NCI-H1105 (cell line): Measurements from ENCODE around the gene CYP51A1.
"Not testable (repeated sequence)": the region's sequence is repeated elsewhere in the genome, so short reads cannot be mapped to it uniquely, and the experiment has no call there.

Experiments
- DNase-seq: peaks from one replicate; lab custom pipeline; 2025; lab: John Stamatoyannopoulos, UW

The CYP51A1 gene

DNA sequence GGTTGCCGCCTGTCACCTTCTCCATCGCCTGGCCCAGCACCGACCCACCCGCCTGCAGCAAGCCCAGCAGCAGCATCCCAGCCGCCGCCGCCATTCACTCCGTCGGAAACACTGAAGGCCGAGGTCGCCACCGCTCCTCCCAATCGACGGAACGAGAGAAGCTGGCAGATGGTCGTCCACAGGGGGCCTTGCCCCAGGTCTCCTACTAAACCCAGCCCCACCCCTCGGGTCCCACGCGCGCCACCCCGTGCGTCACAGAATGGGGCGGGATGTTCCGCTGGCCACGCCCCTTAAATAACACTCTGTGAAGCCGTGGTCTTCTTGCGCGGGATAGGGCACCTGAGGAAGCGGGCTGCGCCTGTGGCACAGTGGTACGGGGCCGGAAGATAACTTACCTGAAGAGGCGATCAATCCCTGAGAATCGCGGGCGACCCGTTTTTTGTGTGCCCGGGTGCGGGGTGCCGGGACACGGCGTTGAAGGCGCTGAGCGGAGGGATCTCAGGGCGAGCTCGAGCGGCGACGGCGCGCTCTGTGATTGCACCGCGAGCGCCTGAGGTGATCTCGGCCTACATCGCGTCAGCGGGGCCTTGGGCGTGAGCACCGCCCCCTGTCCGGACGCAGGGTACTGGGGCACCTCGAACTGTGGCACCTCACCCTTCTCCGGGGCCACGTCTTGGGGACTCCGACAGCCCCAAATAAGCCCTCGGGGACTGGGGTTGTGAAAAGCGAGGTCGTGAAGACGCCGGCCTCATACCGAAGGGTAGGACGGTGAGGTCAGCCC, at the start of gene CYP51A1:
Gene CYP51A1, minus strand, starts transcription at position 207 of the 781 bp plus-strand sequence. Its CDS starts 113 bp downstream, at position 94.
- peak; percentile 89 for DNase-seq

DNA sequence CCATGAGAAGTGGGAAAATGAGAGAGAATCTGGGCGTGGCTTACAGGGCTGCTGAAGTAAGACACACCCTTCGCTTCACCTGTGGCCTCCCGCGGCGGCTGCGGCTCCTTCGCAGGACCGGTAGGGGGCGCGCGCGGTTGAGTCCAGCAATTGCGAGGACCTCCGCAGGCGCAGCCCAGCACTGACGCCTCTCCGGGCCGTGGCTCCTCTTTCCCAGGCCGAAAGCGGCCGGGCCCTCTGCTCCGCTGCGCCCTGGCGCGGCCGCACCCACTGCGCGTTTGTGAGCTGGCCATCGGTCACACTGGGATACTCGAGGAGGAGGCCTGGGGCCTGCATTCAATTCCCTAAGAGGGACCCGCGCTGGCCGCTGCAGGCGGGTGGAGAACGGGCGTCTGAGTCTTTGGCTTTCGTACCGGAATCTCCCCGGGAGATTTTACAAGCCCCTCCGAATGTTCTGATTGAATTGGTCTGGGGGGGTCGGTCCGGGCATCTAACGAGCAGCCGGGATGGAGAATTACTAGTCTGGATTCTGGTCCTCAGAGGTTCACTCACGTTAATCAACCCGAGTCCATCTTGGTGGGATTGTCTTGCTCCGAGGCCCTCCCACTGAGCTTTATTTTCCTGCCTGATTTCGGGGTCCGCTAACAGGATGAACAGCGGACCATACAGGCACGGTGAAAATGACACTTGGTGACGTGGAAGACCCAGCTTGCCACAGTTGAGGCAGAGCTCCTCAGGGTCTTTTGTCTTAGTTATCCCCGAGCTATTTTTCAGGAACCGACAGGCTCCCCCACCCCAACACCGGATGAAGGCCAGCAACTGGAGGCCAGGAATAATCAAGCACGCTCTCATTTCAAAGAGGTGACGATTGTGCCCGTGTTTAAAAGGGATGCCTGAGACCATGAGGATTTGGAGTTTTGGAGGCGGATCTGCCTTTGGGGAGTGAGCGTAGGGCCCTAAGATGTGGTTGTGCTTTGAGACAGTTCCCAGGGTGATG, 44.9 kb upstream of the CYP51A1 start, which contains the start of gene LRRD1:
Gene LRRD1, minus strand, starts transcription at position 215 of the 997 bp plus-strand sequence. CDS start 13,940 bp downstream, outside the sequence.
- no peak for DNase-seq

DNA sequence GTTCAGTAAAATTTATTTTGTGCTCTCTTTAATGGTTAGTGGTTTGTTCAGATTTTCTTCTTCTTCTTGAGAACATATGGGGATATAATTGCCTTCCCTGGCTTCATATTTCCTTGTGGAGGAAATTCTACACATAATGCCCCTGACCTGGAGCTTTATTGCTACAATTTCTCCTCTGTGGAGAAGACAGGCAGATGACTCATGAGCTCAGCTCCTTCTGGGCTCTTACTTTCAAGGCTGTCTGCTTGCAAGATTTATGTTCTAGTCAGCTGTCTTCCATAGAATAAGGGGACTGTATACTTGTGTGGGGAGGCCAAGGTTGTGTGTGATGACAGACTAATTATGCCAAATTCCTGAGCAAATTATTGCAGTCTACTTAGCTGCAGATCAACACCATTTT, 43.1 kb upstream of the CYP51A1 start:
- no peak for DNase-seq

DNA sequence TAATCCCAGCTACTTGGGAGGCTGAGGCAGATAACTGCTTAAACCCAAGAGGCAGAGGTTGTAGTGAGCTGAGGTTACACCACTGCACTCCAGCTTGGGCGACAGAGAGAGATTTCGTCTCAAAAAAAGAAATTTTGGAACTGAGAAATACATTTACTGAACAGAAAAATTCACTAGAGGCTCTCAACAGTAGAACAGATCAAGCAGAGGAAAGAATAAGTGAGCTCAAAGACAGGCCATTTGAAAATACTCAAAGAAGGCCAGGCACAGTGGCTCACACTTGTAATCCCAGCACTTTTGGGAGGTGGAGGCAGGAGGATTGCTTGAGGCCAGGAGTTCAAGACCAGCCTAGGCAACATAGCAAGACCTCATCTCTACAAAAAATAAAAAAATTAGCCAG, 35.3 kb upstream of the CYP51A1 start:
- DNase-seq, result not testable (repeated sequence)

DNA sequence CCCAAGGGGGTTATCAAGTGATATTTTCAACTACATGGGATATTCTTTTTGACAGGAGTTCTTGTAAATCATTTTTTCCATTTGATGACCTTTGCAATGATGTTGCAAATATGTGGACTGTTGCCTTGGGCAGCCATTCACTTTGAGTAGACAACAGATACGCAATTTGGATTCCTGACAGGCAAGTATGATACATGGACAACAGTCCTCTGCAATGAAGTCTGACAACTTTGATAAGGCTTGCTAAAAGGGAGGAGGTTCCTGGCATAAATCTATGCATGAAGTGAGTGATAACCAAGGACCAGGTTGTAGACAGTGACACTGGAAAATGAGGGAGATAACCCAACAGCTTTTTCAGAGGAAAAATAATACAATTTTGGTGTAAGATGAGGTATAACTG, 27.0 kb upstream of the CYP51A1 start:
- no peak for DNase-seq

DNA sequence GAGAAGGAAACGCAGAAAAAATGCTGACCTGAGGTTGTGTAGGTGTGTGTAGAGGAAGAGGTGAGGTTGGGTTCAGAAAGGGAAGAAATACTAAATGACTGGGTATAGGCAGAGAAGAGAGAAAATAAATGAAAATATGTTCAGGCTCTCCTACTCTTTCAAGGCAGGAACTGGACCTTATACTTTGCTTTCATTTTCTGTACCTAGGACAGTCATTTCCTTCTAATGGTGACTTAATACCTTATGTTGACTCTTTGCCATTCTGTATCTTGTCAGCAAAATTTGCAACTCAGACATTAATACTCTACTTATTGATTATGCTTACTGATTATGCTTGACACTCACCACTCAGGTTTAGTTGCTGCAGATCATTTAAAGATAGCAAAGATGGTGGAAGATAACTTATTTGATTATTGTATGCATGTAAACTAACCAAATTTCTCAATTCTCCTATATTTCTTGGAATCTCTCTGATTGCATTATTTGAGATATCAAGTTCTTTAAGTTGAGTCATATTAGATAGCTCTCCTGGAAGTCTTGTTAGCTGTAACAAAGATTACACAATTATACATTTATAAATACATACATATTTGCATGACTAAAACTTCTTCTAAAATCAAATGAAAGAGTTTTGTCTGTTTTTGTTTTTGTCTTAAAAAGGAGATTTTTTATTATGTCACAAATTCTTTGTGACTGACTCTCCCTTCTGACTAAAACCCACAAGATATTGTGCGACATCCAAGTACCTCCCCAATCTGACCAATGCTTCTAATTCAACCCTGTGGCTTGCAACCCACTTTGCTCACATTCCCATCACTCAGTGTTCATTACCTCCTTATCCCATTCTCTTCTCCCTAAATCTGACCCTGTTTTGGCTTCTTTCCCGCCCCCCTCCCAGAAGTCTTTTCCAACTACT, 24.6 kb upstream of the CYP51A1 start:
- no peak for DNase-seq

DNA sequence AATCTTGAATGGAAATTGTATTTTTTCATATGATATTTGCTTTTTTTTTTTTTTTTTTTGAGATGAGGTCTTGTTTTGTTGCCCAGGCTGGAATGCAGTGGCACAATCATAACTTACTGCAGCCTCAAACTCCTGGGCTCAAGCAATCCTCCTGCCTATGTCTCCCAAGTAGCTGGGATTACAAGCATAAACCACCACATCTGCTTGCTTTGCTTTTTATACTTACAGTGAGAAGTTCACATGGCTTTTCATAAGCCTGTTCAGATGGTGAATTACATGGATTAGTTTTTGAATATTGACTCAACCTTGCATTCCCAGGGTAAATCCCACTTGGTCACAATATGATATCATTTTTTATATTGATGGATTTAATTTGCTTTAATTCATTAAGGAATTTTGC, 22.7 kb upstream of the CYP51A1 start:
- no peak for DNase-seq

DNA sequence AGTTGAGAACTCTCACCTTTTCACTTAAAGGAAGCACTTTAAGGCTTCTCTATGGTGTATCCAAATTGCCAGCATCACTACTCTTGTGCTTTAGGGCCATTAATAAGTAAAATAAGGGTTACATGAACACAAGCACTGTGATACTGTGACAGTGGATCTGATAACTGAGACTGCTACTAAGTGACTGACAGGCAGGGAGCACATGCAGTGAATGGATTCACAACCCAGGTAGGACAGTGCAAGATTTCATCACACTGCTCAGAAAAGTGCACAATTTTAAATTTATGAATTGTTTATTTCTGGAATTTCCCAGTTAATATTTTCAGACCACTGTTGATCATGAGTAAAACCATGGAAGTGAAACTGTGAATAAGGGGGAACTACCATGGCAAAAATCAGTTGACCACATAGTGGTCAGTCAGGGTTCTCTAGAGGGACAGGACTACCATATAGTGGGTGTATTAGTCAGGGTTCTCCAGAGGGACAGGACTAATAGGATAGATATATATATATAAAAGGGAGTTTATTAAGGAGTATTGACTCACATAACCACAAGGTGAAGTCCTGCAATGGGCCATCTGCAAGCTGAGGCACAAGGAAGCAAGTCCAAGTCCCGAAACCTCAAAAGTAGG, 20.9 kb upstream of the CYP51A1 start:
- DNase-seq, result no peak

DNA sequence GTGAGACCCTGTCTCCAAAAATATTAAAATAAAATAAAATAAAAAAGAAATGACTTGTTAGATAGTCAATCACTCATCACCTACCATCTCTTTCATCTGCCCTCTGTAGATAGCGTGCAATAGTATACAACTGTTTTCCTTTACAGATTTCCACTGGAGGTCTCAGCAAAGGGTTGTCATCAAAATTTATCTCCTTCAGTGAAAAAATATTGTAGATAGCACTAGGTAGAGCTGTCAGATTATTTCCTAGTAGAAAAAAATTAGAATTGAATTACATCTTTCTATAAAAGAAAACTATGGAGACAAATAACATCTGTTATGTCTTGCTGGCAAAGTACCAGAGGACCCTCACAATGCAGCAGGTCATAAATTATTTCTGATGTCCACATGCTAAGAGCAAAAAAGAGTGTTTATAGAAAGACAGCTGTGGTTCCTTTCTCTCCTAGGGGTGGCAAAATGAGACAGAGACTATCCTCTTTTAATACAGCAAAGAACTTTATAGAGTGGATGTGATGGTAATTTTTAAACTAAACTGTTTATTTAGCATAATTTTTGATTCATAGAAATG, 16.3 kb upstream of the CYP51A1 start:
- no peak for DNase-seq

DNA sequence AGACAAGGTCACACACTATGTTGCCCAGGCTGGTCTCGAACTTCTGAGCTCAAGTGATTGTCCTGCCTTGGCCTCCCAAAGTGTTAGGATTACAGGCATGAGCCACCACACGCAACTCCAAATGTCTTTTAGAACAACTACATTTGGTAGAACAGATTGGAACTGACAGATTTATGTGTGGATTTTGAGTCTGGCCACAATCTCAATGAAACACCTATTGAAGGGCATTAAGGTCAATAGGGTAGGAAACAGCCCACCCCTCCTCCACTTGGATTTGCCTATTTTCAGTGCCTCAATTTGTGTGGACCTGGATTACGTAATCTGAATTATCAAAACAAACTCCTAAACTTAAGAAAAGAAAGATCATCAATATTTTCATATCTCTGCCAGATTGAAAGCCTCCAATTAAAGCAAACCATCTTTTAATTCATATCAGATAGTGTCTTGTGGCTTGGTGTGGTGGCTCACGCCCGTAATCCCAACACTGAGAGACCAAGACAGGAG, 15.5 kb upstream of the CYP51A1 start:
- DNase-seq, result no peak

DNA sequence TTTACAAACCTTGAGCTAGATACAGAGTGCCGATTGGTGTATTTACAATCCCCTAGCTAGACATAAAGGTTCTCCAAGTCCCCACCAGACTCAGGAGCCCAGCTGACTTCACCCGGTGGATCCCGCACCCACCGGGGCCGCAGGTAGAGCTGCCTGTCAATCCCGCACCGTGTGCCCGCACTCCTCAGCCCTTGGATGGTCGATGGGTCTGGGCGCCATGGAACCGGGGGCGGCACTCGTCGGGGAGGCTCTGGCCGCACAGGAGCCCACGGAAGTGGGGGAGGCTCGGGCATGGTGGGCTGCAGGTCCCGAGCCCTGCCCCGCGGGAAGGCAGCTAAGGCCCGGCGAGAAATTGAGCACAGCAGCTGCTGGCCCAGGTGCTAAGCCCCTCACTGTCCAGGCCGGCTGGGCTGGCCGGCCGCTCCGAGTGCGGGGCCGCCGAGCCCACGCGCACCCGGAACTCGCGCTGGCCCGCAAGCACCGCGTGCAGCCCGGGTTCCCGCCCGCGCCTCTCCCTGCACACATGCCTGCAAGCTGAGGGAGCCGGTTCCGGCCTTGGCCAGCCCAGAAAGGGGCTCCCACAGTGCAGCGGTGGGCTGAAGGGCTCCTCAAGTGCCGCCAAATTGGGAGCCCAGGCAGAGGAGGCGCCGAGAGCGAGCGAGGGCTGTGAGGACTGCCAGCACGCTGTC, 9.1 kb upstream of the CYP51A1 start:
- DNase-seq, result not testable (repeated sequence)

DNA sequence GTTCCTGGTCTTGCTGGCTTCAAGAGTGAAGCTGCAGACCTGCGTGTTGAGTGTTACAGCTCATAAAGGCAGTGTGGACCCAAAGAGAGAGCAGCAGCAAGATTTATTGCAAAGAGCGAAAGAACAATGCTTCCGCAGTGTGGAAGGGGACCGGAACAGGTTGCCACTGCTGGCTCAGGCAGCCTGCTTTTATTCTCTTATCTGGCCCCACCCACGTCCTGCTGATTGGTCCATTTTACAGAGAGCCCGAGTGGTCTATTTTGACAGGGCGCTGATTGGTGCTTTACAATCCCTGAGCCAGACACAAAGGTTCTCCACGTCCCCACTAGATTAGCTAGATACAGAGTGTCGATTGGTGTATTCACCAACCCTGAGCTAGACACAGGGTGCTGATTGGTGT, 8.5 kb upstream of the CYP51A1 start:
- not testable (repeated sequence) for DNase-seq

DNA sequence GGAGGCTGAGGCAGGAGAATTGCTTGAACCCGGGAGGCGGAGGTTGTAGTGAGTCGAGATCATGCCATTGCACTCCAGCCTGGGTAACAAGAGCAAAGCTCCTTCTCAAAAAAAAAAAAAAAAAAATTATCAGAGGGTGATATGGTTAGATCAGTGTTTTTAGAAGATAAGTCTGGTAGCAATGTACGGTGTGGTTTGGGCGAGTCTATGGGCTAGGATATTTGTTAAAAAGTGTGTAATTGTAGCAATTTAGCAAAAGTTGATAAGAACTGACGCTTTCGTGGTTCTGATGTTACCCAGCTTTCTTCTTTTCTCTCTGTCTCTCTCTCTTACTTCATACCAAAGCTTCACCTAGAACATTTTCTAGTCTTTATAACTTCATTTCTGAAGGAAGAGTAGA, 6.9 kb upstream of the CYP51A1 start:
- DNase-seq, result no peak

DNA sequence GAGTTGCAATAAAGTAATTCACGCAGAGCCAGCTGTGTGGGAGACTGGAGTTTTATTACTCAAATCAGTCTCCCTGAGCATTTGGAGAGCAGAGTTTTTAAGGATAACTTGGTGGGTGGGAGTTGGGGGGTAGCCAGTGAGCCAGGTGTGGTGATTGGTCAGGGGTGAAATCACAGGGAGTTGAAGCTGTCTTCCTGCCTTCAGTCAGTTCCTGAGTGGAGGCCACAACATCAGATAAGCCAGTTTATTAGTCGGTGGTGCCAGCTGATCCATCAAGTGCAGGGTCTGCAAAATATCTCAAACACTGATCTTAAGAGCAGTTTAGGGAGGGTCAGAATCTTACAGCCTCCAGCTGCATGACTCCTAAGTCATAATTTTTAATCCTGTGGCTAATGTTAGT, 3.3 kb upstream of the CYP51A1 start:
- DNase-seq, result no peak

DNA sequence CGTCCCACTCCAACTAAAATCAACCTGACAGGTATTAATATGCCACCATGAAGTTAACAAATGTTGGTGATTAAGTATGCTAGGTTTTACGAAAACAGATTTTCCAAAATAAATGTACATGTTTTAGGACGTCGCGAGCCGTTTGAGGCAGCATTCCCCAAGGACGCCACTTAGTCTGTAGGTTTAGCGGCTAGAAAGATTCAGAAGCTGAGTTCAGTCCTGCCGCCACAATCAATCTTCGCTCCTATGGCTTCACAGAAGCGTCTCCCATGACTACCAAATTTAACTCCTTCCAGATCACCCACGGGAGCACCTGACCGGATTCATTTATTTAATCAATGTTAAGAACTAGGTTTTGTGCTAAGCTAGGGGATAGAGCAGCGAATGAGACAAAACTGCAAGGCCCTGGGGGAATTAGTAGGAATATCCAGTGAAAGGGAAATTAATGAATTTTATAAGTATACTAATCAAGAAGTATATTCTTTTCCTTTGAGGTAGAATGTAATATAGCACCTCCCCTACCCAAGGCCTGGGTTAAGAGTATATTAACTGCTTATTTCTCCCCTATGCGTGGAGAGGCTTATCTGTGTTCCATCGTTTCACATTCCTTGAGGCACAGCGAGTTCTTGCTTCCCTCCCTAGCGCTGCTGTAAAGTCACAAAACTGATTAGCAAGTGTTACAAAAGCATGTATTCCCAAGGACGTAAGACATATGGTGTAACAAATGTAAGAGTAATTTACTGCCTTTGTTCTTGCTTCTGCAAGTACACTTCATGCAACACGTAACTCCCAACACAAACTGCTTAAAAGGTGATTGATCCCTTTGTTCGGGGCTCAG, 994 bp upstream of the CYP51A1 start:
- peak; percentile 31 for DNase-seq

DNA sequence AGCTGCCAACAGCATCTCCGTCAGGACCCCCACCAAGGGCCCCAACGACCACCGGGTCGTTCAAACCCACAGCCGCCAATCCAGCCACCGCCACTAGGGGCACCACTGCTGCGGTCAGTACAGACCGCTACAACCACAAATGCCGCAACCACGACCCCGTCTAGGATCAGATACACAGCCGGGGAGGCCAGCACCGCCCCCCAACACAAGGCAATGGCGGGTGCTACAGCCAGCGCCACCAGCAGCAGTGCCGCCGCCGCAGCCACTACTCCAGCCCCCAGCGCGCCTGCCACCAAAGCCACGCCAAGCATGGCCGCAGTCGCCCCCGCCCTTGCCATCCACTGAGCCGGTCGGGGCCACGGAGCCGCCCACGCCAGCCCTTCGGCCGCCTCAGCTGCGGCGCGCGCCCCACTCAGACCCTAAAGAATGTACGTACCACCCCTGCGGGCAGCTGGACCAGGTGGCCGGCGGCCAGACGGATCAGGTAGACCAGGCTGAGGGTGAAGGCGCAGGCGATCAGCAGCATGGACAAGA, 473 bp downstream of the CYP51A1 start:
- DNase-seq, result peak; percentile 49

DNA sequence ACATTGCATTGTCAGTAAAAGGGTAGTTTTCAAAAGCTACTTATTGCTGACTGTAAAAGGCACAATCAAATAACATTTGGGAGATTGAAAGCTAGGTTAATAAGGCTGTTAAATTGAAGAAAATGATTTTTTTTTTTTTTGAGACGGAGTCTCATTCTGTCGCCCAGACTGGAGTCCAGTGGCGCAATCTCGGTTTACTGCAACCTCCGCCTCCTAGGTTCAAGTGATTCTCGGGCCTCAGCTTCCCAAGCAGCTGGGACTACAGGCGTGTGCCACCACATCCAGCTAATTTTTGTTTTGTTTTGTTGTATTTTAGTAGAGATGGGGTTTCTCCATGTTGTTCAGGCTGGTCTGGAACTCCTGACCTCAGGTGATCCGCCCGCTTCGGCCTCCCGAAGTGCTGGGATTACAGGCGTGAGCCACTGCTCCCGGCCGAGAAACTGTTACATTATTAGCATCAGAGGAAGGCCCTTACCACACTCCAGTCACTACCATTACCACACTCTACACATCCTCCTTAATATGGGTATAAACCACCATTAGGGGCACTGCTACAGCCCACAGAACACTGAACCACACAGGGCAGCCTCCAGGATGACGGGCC, 1.0 kb downstream of the CYP51A1 start:
- no peak for DNase-seq

DNA sequence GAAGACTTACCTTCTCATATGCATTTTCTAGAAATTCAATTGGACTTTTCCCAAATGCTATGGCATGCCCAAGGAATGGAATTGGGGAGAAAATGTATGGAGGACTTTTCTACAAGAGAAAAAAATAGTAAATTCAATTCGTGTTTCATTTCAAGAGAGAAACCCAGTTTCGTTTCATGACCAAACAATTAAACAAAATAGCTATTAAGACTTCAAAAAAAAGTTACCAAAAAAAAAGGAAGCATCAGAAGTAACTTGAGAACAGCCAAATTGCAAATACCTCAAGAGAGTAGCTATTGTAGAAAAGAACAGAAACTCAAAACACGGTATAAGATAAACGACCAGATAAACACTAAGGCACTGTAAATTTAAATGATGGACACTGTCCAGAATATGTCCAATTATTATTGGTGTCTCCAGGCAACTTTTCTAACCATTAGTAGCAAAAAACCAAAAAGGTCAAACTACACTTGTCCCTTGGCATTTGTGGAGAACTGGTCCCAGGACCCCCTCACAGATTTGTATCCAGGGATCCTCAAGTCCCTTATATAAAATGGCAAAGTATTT, 2.4 kb downstream of the CYP51A1 start:
- no peak for DNase-seq
